GM18526 (cell line): Measurements from ENCODE around the gene PDE1A.

Source experiments
- POLR2A ChIP-seq: IDR thresholded peaks from 3 replicates; pipeline ENCODE4 v1.6.1; 2011; ENCODE audit not compliant: insufficient read length; ENCODE audit errors: extremely low read depth

Gene PDE1A

DNA sequence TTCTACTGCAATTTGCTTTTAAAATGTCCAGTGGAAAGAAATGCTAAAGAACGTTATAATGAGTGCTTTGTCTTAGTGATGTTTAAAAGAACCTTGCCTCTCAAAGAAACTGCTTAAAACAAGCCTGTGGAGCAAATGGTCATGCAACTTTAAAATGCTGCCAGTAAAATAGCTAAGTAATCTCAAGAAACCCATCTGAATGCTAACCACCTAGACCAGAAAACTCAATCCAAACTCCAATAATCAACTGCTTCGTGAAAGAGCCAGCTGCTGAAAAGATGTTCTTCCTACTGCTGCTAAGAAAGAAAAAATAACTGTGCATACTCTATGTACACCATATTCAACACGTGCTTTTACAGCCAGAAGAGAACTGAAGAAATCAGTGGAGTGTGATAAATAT is 145.6 kb downstream of the PDE1A start:
- no peak for TF ChIP-seq POLR2A

GRCh38 chr2:182280118-182280517 is 146.7 kb downstream of the PDE1A start:
- TF ChIP-seq POLR2A = no peak

GRCh38 chr2:182267971-182268370 is 158.9 kb downstream of the PDE1A start:
- TF ChIP-seq POLR2A = no peak

GRCh38 chr2:182266909-182267308 is 159.9 kb downstream of the PDE1A start:
- no peak for TF ChIP-seq POLR2A

GRCh38 chr2:182265718-182266117 is 161.1 kb downstream of the PDE1A start:
- TF ChIP-seq POLR2A = no peak

DNA sequence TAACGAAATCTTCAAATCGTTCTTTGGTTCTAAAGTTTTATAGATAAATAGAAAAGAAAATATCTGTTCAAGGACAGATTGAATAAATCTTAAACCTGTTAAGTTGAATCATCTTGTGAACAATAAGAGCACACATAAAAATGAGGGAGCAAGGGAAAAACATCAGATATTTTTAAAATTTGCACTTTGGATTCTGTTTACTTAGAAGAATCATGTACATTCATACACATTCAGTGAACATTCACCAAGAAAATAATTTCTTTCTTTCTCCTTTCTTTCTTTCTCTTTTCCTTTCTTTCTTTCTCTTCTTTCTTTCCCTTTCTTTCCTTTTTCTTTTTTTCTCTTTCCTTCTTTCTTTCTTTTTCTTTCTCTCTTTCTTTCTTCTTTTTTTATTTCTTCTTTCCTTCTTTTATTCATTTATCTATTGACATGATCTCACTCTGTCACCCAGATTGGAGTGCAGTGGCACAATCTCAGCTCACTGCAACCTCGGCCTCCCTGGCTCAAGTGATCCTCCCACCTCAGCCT is 164.9 kb downstream of the PDE1A start:
- TF ChIP-seq POLR2A = no peak

GRCh38 chr2:182259629-182260150 is 167.1 kb downstream of the PDE1A start:
- no peak for TF ChIP-seq POLR2A

DNA sequence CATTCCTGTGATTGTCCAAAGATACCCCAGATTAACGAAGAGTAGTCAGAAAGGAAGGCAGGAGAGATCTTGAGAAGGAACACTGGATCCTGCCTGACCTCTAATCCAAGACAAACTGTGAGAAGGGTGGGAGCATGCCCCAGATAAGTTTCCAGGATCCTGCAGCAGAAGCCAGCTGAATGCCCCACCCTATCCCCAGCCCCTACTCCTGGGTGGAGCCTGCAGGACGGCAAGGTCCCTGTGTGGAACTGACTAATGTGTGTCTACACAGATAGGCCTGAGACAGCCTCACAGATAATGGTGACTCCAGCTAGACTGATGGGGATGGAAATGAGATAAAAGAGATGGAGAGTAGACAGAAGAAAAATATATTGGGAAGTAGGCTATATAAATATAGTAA is 174.3 kb downstream of the PDE1A start:
- TF ChIP-seq POLR2A = no peak

DNA sequence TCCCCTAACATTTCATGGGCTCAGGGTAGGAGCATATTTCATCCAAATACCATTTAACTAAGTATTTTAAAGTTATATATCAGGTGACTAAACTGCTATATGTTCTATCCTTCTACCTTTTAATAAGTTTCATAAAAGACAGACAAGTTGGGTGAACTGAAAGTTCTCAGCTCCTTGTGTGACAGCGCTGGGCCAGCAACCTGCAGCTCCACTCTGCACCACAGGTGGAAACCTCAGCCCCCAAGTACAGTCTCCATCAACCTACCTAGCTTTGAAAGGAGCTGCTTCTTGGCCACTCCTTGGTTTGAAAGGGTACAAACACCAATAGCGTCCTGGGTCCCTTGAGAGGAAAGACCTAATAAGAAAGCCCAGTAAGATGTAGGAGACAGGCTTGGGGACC is 177.9 kb downstream of the PDE1A start:
- TF ChIP-seq POLR2A = no peak

DNA sequence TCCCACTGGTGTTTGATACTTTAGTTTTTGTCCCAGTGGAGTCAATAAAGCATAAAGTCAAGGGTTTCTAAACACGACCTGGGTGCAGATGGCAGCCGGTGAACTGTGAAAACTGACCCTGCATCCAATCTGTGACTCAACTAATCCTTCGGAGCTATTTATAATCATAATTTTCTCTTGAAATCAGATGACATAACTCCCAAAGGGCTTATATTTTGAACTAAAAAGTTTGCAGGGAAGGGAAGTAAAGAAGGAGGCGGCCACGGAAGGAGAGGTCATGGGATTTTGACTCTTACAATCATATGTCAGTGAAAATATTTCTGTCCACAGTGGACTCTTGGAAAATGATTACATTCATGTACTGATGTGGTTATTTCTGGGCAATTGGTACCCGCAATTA is 178.5 kb downstream of the PDE1A start:
- no peak for TF ChIP-seq POLR2A

GRCh38 chr2:182247831-182248230 is 179.0 kb downstream of the PDE1A start:
- TF ChIP-seq POLR2A = no peak

- no peak for TF ChIP-seq POLR2A
Observed at GRCh38 chr2:182245963-182246362, 180.9 kb downstream of the PDE1A start.

DNA sequence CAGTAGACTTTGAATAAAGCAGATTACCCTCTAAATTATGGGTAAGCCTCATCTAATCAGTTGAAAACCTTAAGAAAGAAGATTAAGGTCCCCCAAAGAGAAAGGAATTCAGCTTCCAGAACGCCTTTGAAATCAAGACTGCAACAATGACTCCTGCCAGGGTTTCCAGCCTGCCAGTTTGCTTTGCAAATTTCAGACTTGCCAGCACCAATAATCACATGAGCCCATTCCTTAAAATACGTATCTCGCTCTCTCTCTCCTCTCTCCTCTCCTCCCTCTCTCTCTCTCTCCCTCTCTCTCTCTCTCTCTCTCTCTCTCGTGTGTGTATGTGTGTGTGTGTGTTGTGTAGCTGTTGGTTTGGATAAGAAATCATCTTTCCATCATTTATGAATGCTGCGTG is 184.2 kb downstream of the PDE1A start:
- no peak for TF ChIP-seq POLR2A

DNA sequence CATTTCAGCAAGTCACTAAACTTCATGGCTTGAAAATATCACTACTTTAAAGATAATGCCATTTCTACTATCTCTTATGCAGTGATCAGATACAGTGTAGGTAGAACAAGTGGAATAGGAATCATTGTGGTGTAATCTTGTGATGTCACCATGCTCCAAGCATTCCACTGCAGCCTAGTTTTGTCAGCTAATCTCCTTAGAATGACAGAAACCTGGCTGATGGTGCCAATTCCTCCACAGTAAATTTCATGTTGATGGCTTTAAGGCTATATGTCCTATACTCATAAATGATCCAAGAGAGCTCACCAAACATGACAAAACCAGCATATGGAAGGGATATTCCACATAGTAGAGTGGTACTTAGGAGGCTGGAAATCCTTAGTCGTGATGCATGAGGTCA is 184.9 kb downstream of the PDE1A start:
- no peak for TF ChIP-seq POLR2A

DNA sequence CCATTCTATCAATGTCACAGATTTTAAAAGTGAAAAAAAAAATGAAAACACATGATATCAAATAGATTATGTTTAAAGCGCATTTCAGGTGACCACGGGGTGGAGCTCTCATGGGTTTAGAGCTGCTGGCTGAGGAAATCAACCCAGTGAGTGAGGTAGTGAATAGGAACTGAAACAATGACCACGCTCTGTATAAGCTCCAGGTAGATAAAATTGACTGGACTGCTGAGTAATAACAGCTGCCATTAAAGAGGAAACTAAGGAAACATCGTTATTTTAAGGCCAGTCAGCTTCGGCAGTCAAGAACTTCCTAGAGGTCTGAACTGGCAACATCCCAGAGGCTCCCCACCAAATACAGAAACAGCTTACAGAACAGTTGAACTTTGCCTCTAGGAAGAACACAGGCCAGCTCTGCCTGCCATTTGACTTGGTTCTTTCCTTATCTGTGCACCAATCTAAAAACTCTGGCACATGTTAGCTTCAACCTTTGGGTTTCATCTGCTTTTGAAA is 185.9 kb downstream of the PDE1A start:
- no peak for TF ChIP-seq POLR2A

- no peak for TF ChIP-seq POLR2A
Observed at GRCh38 chr2:182230561-182230960, 196.3 kb downstream of the PDE1A start.

- TF ChIP-seq POLR2A = no peak
Observed at GRCh38 chr2:182229297-182229696, 197.5 kb downstream of the PDE1A start.
